ENCODE results near the gene CORO1A. TPM values are rescaled to one million over a fixed set of nuclear protein-coding genes. Genes with fewer than 3 reads are reported as not detected.
A peak's percentile ranks its signal among the peaks of the same experiment; 100 is the strongest.
"Not testable (repeated sequence)": the region's sequence is repeated elsewhere in the genome, so short reads cannot be mapped to it uniquely, and the experiment has no call there.

CORO1A gene
- polyA plus RNA-seq, 2 donors: 18.0 to 18.4 TPM

DNA sequence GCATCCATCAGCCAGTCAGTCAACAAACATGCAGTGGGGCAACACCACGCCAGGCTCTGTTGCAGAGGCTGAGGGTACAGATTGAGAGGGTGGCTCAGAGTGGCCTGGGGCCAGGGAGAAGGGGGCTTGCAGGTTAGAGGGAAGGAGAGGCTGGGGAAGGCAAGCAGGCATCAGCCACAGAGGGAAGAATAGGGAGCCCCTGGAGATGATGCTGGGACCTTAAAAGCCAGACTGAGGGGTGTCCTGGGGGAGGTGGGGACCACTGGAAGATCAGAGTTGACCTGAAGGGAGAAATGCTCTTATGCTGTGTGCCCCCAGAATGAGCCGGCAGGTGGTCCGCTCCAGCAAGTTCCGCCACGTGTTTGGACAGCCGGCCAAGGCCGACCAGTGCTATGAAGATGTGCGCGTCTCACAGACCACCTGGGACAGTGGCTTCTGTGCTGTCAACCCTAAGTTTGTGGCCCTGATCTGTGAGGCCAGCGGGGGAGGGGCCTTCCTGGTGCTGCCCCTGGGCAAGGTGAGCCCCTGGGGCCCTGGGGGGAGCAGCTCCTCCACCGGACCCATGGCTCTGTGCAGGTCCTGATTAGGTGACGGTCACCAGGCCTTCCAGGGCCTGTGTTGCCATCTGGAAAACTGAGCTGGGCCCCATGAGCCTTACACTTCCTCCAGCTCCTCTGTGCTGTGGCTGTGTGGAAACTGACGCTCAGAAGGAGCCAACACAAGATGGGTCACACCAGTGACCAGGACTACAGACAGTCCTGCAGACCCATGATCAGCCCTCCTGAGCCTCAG, 1.7 kb downstream of the CORO1A start:
- Histone ChIP-seq H3K27ac (ENCODE audit: low read depth in 2 of 2, low read length in 1 of 2) (peak overlapping the region; percentile 67 to 96), H3K36me3 (ENCODE audit: control insufficient read depth in 2 of 2, insufficient read depth in 2 of 2, low read length in 1 of 2) (peaks cover 0 to 3% of the 10 kb centered on the region in 2 donors), H3K9me3 (ENCODE audit: control insufficient read depth in 2 of 2, insufficient read depth in 1 of 2, low read depth in 1 of 2, low read length in 1 of 2) (no peaks in the 10 kb centered on the region), H3K27me3 (ENCODE audit: control insufficient read depth in 1 of 2, insufficient read depth in 2 of 2, low read length in 2 of 2) (no peaks in the 10 kb centered on the region), H3K4me3 (ENCODE audit: low read depth in 1 of 2, low read length in 2 of 2) (peak overlapping the region; percentile 56 to 60), H3K4me1 (ENCODE audit: control insufficient read depth in 2 of 2, insufficient read depth in 2 of 2, low read length in 1 of 2) (peaks cover 0 to 6% of the 10 kb centered on the region in 2 donors)
- 69 to 78% methylated on average over 13 of the region's 13 CpGs for WGBS, 2 donors

DNA sequence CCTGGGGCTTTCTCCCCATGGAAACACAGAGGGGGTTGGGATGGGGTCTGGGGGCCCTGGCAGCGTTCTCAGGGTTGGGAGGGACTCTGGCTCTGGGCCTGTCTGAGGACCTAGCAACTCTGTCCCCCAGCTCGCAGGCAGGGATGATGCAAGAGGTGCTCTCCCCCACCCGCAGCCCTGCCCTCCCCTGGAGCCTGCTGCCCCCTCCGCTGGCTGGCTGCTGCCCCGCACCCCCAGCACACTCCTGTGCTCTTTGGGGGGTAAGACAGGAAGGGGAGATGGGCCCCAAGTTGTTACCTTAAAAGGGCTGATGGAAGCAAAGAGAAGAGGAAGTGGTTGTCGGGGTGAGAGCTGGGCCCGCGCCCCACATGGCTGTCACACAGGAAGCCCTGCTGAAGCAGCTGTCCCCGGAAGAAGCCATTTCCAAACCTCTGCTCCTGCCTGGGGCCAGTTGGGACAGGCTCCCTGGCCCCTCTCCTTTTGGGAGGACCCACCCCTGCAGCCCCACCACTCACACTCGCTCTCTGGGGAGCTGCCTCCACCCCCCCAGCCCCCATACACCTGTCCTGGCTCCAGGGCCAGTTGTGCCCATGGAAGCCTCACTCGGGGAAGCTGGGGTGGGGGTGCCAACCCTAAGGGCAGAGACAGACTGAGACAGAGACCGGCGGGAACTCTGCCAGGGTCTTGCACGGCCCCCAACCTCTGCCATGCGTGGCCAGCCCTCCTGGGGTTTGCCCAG, 2.5 kb downstream of the CORO1A start:
- H3K4me1 ChIP-seq (ENCODE audit: control insufficient read depth in 2 of 2, insufficient read depth in 2 of 2, low read length in 1 of 2): peaks cover 0 to 6% of the 10 kb centered on the region in 2 donors

DNA sequence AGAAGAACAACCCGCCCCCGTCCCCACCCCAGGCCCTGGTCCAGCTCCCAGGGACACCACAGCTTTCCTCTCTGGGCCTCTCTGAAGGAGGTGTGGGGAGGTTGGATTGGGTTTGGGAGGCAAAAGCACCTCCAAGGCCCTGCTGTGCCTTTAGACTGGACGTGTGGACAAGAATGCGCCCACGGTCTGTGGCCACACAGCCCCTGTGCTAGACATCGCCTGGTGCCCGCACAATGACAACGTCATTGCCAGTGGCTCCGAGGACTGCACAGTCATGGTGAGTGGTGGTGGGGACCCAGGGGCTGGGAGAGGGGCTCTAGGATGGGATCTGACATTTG, 3.0 kb downstream of the CORO1A start:
- Histone ChIP-seq H3K36me3 (ENCODE audit: control insufficient read depth in 2 of 2, insufficient read depth in 2 of 2, low read length in 1 of 2) (peaks cover 0 to 3% of the 10 kb centered on the region in 2 donors), H3K9me3 (ENCODE audit: control insufficient read depth in 2 of 2, insufficient read depth in 1 of 2, low read depth in 1 of 2, low read length in 1 of 2) (no peaks in the 10 kb centered on the region), H3K27me3 (ENCODE audit: control insufficient read depth in 1 of 2, insufficient read depth in 2 of 2, low read length in 2 of 2) (no peaks in the 10 kb centered on the region), H3K4me3 (ENCODE audit: low read depth in 1 of 2, low read length in 2 of 2) (peak overlapping the region in 1 of 2 donors; percentile 2), H3K4me1 (ENCODE audit: control insufficient read depth in 2 of 2, insufficient read depth in 2 of 2, low read length in 1 of 2) (peaks cover 0 to 6% of the 10 kb centered on the region in 2 donors), H3K27ac (ENCODE audit: low read depth in 2 of 2, low read length in 1 of 2) (peak overlapping the region in 1 of 2 donors; percentile 47)
- 74 to 81% methylated on average over 9 of the region's 9 CpGs for WGBS, 2 donors

More for the DNA sequence above, 2.5 kb downstream of the CORO1A start:
- Histone ChIP-seq H3K4me3 (ENCODE audit: low read depth in 1 of 2, low read length in 2 of 2) (peak overlapping the region in 1 of 2 donors; percentile 56), H3K27me3 (ENCODE audit: control insufficient read depth in 1 of 2, insufficient read depth in 2 of 2, low read length in 2 of 2) (no peaks in the 10 kb centered on the region), H3K27ac (ENCODE audit: low read depth in 2 of 2, low read length in 1 of 2) (peak overlapping the region; percentile 43 to 96), H3K36me3 (ENCODE audit: control insufficient read depth in 2 of 2, insufficient read depth in 2 of 2, low read length in 1 of 2) (peaks cover 0 to 3% of the 10 kb centered on the region in 2 donors), H3K9me3 (ENCODE audit: control insufficient read depth in 2 of 2, insufficient read depth in 1 of 2, low read depth in 1 of 2, low read length in 1 of 2) (no peaks in the 10 kb centered on the region)
- 68 to 71% methylated on average over 15 of the region's 15 CpGs for WGBS, 2 donors

DNA sequence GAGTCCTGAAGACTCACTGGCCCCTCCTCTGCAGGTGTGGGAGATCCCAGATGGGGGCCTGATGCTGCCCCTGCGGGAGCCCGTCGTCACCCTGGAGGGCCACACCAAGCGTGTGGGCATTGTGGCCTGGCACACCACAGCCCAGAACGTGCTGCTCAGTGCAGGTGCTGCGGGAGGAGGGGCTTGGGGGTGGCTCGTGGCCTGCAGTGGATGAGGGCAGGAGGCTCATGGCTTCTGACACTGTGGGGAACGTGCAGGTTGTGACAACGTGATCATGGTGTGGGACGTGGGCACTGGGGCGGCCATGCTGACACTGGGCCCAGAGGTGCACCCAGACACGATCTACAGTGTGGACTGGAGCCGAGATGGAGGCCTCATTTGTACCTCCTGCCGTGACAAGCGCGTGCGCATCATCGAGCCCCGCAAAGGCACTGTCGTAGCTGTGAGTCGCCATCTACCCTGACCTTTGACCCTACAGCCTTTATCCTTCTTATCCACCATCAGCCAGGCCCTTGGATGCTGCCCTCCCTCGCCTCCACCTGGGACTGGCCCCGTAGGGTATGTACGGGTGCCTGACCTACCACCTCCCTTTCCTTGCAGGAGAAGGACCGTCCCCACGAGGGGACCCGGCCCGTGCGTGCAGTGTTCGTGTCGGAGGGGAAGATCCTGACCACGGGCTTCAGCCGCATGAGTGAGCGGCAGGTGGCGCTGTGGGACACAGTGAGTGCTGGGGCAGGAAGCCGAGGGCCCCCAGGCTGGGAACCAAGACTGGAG, 3.6 kb downstream of the CORO1A start:
- H3K9me3 ChIP-seq (ENCODE audit: control insufficient read depth in 2 of 2, insufficient read depth in 1 of 2, low read depth in 1 of 2, low read length in 1 of 2): no peaks in the 10 kb centered on the region
- H3K36me3 ChIP-seq (ENCODE audit: control insufficient read depth in 2 of 2, insufficient read depth in 2 of 2, low read length in 1 of 2): peaks cover 0 to 3% of the 10 kb centered on the region in 2 donors
- H3K4me1 ChIP-seq (ENCODE audit: control insufficient read depth in 2 of 2, insufficient read depth in 2 of 2, low read length in 1 of 2): peaks cover 0 to 6% of the 10 kb centered on the region in 2 donors
- peak overlapping the region; percentile 26 to 47 for H3K27ac ChIP-seq (ENCODE audit: low read depth in 2 of 2, low read length in 1 of 2)
- H3K4me3 ChIP-seq (ENCODE audit: low read depth in 1 of 2, low read length in 2 of 2): no peak overlapping the region
- 39 to 48% methylated on average over 31 to 36 of the region's 36 CpGs for WGBS, 2 donors
- no peaks in the 10 kb centered on the region for H3K27me3 ChIP-seq (ENCODE audit: control insufficient read depth in 1 of 2, insufficient read depth in 2 of 2, low read length in 2 of 2)

DNA sequence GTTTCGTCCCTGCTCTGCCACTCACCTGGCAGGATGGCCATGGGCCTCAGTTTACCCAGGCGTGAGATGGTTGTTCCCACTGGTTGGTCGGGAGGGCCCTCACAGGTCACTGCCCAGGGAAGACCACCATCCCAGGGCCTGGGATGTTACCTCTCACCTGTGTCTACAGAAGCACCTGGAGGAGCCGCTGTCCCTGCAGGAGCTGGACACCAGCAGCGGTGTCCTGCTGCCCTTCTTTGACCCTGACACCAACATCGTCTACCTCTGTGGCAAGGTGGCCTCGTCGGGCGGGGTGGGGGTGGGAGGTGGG, 4.1 kb downstream of the CORO1A start:
- Histone ChIP-seq H3K9me3 (ENCODE audit: control insufficient read depth in 2 of 2, insufficient read depth in 1 of 2, low read depth in 1 of 2, low read length in 1 of 2) (no peaks in the 10 kb centered on the region), H3K36me3 (ENCODE audit: control insufficient read depth in 2 of 2, insufficient read depth in 2 of 2, low read length in 1 of 2) (peaks cover 0 to 3% of the 10 kb centered on the region in 2 donors), H3K27ac (ENCODE audit: low read depth in 2 of 2, low read length in 1 of 2) (peak overlapping the region in 1 of 2 donors; percentile 26), H3K27me3 (ENCODE audit: control insufficient read depth in 1 of 2, insufficient read depth in 2 of 2, low read length in 2 of 2) (no peaks in the 10 kb centered on the region), H3K4me1 (ENCODE audit: control insufficient read depth in 2 of 2, insufficient read depth in 2 of 2, low read length in 1 of 2) (peaks cover 0 to 6% of the 10 kb centered on the region in 2 donors), H3K4me3 (ENCODE audit: low read depth in 1 of 2, low read length in 2 of 2) (no peak overlapping the region)
- WGBS, 2 donors: 71% methylated on average over 9 of the region's 9 CpGs

DNA sequence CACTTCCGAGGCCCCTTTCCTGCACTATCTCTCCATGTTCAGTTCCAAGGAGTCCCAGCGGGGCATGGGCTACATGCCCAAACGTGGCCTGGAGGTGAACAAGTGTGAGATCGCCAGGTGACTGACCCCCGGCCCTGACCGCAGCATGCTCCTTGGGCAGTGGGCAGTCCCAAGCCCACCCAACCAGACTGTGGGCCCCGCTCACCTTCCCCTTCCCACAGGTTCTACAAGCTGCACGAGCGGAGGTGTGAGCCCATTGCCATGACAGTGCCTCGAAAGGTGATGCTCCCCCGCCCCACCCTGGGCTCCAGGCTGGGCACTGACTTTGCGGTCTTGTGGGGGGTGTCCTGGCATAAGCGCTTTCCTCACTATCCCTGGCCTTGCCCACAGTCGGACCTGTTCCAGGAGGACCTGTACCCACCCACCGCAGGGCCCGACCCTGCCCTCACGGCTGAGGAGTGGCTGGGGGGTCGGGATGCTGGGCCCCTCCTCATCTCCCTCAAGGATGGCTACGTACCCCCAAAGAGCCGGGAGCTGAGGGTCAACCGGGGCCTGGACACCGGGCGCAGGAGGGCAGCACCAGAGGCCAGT, 4.7 kb downstream of the CORO1A start:
- Histone ChIP-seq H3K27ac (ENCODE audit: low read depth in 2 of 2, low read length in 1 of 2) (no peak overlapping the region), H3K36me3 (ENCODE audit: control insufficient read depth in 2 of 2, insufficient read depth in 2 of 2, low read length in 1 of 2) (peaks cover 0 to 3% of the 10 kb centered on the region in 2 donors), H3K27me3 (ENCODE audit: control insufficient read depth in 1 of 2, insufficient read depth in 2 of 2, low read length in 2 of 2) (no peaks in the 10 kb centered on the region), H3K9me3 (ENCODE audit: control insufficient read depth in 2 of 2, insufficient read depth in 1 of 2, low read depth in 1 of 2, low read length in 1 of 2) (no peaks in the 10 kb centered on the region), H3K4me1 (ENCODE audit: control insufficient read depth in 2 of 2, insufficient read depth in 2 of 2, low read length in 1 of 2) (peaks cover 0 to 3% of the 10 kb centered on the region in 2 donors), H3K4me3 (ENCODE audit: low read depth in 1 of 2, low read length in 2 of 2) (no peak overlapping the region)
- 87 to 88% methylated on average over 23 of the region's 23 CpGs for WGBS, 2 donors

DNA sequence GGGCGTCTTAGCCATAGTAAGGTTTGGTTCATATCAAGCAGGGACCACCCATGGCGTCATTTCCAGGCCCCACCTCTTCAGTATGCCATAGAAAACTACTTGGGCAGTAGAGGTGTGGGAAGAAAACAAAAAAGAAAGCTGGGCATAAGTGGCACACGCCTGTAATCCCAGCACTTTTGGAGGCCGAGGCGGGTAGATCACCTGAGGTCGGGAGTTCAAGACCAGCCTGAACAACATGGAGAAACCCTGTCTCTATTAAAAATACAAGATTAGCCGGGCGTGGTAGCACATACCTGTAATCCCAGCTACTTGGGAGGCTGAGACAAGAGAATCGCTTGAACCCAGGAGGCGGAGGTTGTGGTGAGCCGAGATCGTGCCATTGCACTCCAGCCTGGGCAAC, 7.8 kb downstream of the CORO1A start:
- H3K27ac ChIP-seq (ENCODE audit: low read depth in 2 of 2, low read length in 1 of 2); H3K27me3 ChIP-seq (ENCODE audit: control insufficient read depth in 1 of 2, insufficient read depth in 2 of 2, low read length in 2 of 2); H3K9me3 ChIP-seq (ENCODE audit: control insufficient read depth in 2 of 2, insufficient read depth in 1 of 2, low read depth in 1 of 2, low read length in 1 of 2); H3K4me1 ChIP-seq (ENCODE audit: control insufficient read depth in 2 of 2, insufficient read depth in 2 of 2, low read length in 1 of 2); H3K4me3 ChIP-seq (ENCODE audit: low read depth in 1 of 2, low read length in 2 of 2); H3K36me3 ChIP-seq (ENCODE audit: control insufficient read depth in 2 of 2, insufficient read depth in 2 of 2, low read length in 1 of 2): not testable (repeated sequence)
- WGBS, 2 donors: 91 to 97% methylated on average over 4 of the region's 12 CpGs

DNA sequence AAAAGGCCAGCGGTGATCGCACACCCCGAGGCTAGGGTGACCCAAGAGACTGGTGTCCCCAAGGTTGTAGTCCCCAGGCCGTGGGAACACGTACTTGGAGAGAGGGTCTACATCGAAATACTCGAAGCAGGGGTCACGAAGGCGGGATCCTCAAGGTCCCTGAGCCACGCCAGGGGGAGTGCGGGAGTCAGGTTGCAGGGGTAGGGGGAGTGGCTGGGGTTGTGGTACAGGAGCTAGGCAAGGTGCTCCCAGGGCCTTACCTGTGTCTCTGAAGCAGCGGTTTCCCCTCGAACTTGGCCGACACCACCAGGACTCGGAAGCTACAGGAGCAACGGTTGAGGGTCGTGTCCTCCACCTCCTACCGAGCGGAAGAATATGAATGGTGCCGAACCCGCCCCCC, 9.7 kb downstream of the CORO1A start:
- no CpG with 5 or more reads among the region's 21 CpGs for WGBS, 2 donors
- not testable (repeated sequence) for H3K9me3 ChIP-seq (ENCODE audit: control insufficient read depth in 2 of 2, insufficient read depth in 1 of 2, low read depth in 1 of 2, low read length in 1 of 2); H3K4me3 ChIP-seq (ENCODE audit: low read depth in 1 of 2, low read length in 2 of 2); H3K27me3 ChIP-seq (ENCODE audit: control insufficient read depth in 1 of 2, insufficient read depth in 2 of 2, low read length in 2 of 2); H3K4me1 ChIP-seq (ENCODE audit: control insufficient read depth in 2 of 2, insufficient read depth in 2 of 2, low read length in 1 of 2); H3K27ac ChIP-seq (ENCODE audit: low read depth in 2 of 2, low read length in 1 of 2); H3K36me3 ChIP-seq (ENCODE audit: control insufficient read depth in 2 of 2, insufficient read depth in 2 of 2, low read length in 1 of 2)

DNA sequence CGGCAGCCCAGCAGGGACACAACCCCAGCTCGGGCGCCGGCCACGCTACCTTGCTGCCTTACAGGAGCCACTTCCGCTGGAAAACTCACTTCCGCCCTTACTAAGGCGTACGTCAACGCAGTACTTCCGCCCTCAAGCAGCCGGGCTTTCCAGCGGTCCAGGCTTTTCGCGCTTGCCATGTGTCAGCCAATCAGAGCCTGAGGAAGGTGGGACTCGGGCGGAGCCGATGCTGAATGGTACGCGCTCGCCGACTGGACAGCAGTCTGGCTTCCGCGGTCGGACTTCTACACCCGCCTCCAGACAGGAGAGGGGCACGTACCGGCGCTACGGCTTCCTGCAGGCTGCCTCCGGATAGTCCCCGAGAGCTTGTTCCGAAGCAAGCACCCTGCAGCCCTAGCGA, 10.2 kb downstream of the CORO1A start, which contains the start of the genes BOLA2B and SLX1A:
BOLA2B (minus strand) TSS at position 52 of the 400 bp plus-strand sequence. CDS start 71 bp downstream, outside the sequence.
SLX1A (plus strand) TSS at position 261 of the 400 bp plus-strand sequence. CDS start 210 bp downstream, outside the sequence.
- not testable (repeated sequence) for H3K4me1 ChIP-seq (ENCODE audit: control insufficient read depth in 2 of 2, insufficient read depth in 2 of 2, low read length in 1 of 2); H3K27ac ChIP-seq (ENCODE audit: low read depth in 2 of 2, low read length in 1 of 2); H3K36me3 ChIP-seq (ENCODE audit: control insufficient read depth in 2 of 2, insufficient read depth in 2 of 2, low read length in 1 of 2); H3K27me3 ChIP-seq (ENCODE audit: control insufficient read depth in 1 of 2, insufficient read depth in 2 of 2, low read length in 2 of 2); H3K9me3 ChIP-seq (ENCODE audit: control insufficient read depth in 2 of 2, insufficient read depth in 1 of 2, low read depth in 1 of 2, low read length in 1 of 2)
- H3K4me3 ChIP-seq (ENCODE audit: low read depth in 1 of 2, low read length in 2 of 2): peak within 1 kb of the TSS; percentile 20 to 26
- no CpG with 5 or more reads among the region's 34 CpGs for WGBS, 2 donors

Data from esophagus (tissue), 2 donors.